GM19025 (cell line): Measurements from ENCODE around the gene TMEM115.

Source experiments
- ATAC-seq: cut with Tn5 transposase; IDR thresholded peaks from one replicate; pipeline ENCODE4 v1.9.1; 2021; ENCODE audit warnings: mild to moderate bottlenecking, low read depth, moderate library complexity; ENCODE audit not compliant: unreplicated experiment

TMEM115 gene

GRCh38 chr3:50354186-50354764, 5.0 kb downstream of the TMEM115 start:
- ATAC-seq, result no peak

GRCh38 chr3:50353245-50354004, 5.9 kb downstream of the TMEM115 start:
- ATAC-seq, result no peak

DNA sequence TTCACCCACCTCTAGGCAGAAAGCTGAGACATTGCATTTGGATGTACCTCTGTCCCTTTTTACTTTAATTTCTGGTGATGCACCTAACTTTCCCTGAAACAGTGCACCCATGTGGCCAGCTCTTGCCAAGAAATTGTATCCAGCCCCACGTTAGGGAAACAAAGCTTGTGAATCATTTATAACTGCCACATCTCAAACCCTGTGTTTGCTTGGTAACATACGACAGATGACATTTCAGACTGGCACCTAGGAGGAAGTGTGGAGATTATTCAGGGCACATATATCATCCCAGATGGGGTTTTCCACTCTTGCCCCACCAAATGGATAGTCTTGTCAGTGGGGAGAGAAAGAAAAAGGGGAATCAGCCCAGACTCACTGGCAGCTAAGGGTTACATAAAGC, 6.5 kb downstream of the TMEM115 start:
- ATAC-seq, result no peak

DNA sequence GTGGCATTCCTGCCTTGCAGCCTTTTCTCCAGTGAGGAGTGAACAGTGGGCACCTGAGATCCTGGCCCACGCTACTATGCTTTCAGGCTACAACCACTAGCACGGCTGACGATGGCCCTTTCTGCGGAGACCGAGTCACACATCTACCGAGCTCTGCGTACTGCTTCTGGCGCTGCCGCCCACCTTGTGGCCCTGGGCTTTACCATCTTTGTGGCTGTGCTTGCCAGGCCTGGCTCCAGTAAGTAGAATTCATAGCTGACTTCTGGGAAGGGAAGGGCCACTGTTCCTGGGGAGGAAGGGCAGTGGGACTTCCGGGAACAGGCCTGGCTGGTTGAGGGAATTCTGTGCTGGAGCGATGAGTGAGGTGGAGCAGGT, 8.0 kb downstream of the TMEM115 start:
- no peak for ATAC-seq

DNA sequence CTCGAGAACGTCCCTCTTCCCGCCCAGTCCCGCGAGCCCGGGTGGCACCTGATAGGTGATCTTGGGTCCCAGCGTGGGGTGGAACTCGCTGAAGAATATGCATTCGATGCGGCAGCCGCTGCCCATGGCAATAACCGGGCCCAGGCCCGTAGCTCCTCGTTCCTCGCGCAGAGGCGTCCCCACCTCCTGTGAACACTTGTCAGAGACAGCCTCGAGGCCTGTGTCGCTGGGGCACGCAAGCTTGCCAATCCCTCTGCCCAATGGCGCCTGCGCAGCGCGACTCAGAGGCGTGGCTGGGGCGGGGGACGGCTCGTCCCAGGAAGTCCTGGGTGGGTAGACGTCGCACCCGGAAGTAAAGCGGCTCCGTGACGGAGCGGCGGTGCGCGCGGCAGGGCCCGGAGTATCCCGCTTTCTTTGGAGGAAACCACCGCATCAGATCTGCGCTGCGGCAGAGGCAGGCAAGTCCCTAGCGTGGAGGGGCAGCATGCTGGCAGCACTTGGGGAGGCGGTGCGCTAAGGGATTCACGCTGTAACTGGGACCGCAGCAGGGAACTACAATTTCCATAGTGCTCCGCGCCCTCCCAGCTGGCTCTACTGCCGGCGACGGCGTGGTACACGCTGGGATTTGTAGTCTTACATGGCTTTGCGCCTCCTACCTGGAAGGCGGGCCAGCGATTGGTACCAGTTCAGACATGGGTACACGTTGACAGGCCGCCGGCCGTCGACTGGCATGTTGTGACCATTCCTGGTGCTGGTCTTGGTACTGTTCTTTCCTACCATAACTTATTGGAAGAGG, 8.6 kb downstream of the TMEM115 start, which contains the start of the genes CYB561D2 and NPRL2:
Gene CYB561D2, plus strand, starts transcription at position 336 of the 796 bp plus-strand sequence. CDS start 572 bp downstream, outside the sequence.
Gene NPRL2, minus strand, starts transcription at position 249 of the 796 bp plus-strand sequence. Its CDS starts 123 bp downstream, at position 126.
- peak; percentile 87 for ATAC-seq

GRCh38 chr3:50350213-50350526, 9.2 kb downstream of the TMEM115 start:
- ATAC-seq, result no peak

GRCh38 chr3:50347187-50347813, 12.0 kb downstream of the TMEM115 start:
- ATAC-seq, result no peak

GRCh38 chr3:50345586-50346234, 13.6 kb downstream of the TMEM115 start, which contains the start of gene ZMYND10:
Gene ZMYND10, minus strand, starts transcription at chr3:50345732. Its CDS starts 153 bp downstream, at chr3:50345579.
- ATAC-seq, result no peak

DNA sequence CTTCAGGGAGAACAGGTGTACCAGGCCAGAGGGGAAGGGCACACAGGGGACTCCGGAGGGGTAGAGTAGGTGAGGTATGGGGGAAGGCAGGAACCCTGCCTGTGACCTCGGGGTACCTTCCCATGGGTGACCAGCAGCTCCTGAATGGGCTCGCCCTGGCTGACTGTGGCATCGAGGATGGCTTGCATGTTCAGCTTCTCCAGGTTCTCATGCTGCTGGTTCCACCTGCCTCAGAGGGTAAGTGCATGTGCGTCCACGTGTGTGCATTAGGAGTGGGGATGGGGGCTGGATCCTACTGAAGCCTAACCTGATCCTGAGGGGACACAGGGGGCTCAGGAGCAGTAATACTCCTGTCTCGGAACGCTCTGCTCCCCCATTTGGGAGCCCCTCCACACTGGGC, 14.3 kb downstream of the TMEM115 start:
- ATAC-seq, result no peak

DNA sequence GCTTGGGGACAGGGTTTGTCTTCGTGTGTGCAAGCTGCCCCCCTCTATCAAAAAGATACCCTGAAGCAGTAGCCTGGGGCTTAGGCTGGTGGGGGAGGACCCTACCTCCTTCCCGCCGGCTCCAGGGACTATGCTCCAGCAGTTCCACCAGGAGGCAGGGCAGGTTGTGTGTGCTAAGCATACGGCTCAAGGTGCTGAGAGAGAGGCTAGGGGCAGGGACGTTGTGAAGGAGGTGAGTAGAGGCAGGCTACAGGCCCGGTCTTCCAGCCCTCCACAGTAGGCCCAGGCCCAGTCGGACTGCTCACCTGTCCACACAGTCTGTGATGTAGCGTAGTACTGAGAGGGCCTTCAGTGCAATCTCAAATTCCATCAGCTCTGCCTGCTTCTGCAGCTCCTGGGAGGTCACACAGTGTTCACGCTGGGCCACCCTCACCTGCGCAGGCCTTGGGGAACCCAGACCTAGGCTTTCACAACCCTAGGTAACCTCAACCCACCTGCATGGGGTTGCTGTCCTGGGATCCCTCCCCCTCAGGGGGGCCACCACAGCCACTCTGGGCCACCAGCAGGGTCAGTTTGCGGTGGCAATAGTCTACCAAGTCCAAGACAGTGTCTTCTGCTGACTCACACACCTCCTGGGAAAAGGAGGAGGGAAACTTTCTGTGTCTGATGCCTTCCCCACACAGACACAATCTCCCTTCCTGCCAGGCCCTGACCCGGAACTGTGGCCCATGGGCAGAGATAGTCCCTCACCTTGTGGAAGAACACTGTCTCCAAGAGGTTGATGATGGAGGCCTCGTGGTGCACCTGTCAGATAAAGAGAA, 16.3 kb downstream of the TMEM115 start:
- ATAC-seq, result no peak

GRCh38 chr3:50341996-50342650, 17.2 kb downstream of the TMEM115 start:
- no peak for ATAC-seq

GRCh38 chr3:50341537-50341936, 17.8 kb downstream of the TMEM115 start:
- ATAC-seq, result no peak

DNA sequence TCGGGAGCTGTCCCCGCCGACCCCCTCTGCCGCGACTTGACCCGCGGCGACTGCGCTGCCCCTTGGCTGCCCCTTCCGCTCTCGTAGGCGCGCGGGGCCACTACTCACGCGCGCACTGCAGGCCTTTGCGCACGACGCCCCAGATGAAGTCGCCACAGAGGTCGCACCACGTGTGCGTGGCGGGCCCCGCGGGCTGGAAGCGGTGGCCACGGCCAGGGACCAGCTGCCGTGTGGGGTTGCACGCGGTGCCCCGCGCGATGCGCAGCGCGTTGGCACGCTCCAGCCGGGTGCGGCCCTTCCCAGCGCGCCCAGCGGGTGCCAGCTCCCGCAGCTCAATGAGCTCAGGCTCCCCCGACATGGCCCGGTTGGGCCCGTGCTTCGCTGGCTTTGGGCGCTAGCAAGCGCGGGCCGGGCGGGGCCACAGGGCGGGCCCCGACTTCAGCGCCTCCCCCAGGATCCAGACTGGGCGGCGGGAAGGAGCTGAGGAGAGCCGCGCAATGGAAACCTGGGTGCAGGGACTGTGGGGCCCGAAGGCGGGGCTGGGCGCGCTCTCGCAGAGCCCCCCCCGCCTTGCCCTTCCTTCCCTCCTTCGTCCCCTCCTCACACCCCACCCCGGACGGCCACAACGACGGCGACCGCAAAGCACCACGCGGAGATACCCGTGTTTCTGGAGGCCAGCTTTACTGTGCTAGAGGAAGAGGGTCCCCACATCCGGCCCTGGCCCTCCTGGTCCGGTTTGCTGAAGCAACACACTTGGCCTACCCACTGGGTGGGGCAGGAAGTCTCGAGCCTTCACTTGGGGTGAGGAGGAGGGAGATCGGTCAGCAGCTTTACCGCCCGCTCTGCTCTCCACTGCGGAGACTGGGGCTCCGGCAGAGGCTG, 18.6 kb downstream of the TMEM115 start, which contains the start of gene RASSF1:
Gene RASSF1, minus strand, starts transcription at position 389 of the 882 bp plus-strand sequence. Its CDS starts 31 bp downstream, at position 358.
- peak; percentile 20 for ATAC-seq

DNA sequence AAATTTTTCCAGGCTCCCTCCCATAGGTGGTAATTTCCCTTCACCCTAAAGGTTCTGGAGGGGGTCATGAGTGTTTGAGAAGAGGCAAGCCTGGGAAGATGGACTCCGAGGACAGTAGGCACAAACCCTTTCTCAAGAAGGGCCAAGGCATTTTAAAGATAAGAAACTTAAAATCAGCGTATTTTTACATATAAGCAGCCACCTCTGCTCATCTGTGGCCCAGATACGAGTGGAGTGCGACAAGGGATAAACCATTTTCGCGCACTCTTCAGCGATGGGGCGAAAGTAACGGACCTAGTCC, 19.2 kb downstream of the TMEM115 start:
- ATAC-seq, result no peak

- no peak for ATAC-seq
These were observed 19.7 kb downstream of the TMEM115 start for GRCh38 chr3:50339485-50340146.

DNA sequence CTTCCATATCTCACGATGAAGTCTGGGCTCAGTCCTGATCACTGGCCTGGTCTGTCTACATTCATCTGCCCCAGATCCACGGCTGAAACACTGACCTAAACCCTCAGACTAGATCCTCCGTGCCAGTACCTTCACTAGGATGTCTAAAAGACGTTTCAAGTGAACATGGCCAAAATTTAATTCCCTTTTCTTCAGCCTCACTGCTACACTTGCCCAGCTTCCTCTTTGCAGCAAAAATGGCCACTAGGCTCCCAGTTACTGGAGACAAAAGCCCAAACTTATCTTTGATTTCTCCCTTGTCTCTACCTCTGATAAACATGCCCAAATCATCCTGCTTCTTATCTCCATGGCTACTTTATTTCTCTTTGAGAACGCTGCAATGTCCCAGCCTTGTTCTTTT, 20.4 kb downstream of the TMEM115 start:
- ATAC-seq, result no peak

GRCh38 chr3:50337175-50337861, 22.0 kb downstream of the TMEM115 start:
- ATAC-seq, result peak; percentile 61
